Measurements from ENCODE around the gene NRG2.
A peak's percentile ranks its signal among the peaks of the same experiment; 100 is the strongest.

DNA sequence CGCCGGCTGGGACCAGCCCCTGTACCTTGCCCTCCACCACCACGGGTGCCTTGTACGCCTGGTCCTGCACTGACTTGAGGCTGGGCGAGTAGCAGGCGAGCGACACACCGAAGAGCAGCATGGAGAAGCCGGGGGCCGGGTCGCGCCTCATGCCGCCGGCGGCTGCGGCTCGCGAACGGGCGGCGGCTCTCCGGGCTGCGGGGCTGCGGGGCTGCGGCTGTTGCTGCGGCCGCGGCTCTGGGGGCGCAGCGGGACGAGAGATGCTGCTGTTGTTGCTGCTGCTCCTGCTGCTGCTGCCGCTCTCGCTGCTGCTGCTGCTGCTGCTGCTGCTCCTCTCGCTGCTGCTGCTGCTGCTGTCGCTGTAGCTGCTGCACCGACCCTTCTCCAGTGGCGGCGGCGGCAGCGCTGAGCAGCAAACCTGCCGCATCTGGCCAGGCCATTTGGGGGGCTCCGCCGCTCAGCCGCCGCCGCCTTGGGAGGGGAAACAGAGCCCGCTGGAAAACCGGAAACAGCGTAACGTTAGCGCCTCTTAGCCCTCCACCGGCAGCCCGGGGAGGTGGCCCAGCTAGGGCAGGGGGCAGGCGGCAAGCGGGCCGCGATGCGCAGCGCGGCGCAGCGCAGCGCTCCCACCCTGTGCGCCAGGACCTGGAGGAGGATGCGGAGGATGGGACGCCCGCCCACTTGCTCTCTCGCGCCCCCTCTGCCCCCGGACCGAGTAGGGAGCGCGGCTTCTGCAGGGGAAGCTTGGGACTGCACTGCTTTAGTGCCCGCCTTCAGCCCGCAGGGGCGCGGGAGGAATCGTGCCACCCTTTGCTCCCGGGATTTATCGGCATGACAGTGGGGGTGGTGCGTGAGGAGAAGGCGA, at the start of gene NRG2:
- TF ChIP-seq MYC (IDR thresholded peaks at IDR 0.05; ENCODE audit: low read depth, low read length) = no peak
- TF ChIP-seq, protein P1, sequence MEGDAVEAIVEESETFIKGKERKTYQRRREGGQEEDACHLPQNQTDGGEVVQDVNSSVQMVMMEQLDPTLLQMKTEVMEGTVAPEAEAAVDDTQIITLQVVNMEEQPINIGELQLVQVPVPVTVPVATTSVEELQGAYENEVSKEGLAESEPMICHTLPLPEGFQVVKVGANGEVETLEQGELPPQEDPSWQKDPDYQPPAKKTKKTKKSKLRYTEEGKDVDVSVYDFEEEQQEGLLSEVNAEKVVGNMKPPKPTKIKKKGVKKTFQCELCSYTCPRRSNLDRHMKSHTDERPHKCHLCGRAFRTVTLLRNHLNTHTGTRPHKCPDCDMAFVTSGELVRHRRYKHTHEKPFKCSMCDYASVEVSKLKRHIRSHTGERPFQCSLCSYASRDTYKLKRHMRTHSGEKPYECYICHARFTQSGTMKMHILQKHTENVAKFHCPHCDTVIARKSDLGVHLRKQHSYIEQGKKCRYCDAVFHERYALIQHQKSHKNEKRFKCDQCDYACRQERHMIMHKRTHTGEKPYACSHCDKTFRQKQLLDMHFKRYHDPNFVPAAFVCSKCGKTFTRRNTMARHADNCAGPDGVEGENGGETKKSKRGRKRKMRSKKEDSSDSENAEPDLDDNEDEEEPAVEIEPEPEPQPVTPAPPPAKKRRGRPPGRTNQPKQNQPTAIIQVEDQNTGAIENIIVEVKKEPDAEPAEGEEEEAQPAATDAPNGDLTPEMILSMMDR (IDR thresholded peaks at IDR 0.05; ENCODE audit: low read depth, low read length) = peak; percentile 23

All from NB4 (cell line).